M059J (cell line): ENCODE data around the gene RTBDN. TPM values are rescaled to one million over a fixed set of nuclear protein-coding genes. Genes with fewer than 3 reads are reported as not detected.
"Not testable (repeated sequence)": the region's sequence is repeated elsewhere in the genome, so short reads cannot be mapped to it uniquely, and the experiment has no call there.

Experiments
- DNase-seq: peaks from one replicate; pipeline ENCODE4 v3.0.0-alpha.2; 2012; ENCODE audit warnings: low read depth
- total RNA-seq: library from RNA; depleted of rRNA; stranded (reverse); fragments of >200 nt; shearing (Covaris generic); gene quantifications from 2 replicates; pipeline ENCODE4 v1.2.3, GENCODE V29; 2014

The RTBDN gene
- total RNA-seq, 1 experiment from 2014 or later: 0.52 TPM

GRCh38 chr19:12858041-12858928 lies 23.9 kb upstream of the RTBDN start:
- DNase-seq: no peak

GRCh38 chr19:12856653-12857052 lies 22.3 kb upstream of the RTBDN start:
- DNase-seq: no peak

- DNase-seq: peak; percentile 79
These were observed 13.1 kb upstream of the RTBDN start for GRCh38 chr19:12847159-12848139.

GRCh38 chr19:12846613-12847012 lies 12.2 kb upstream of the RTBDN start:
- DNase-seq: not testable (repeated sequence)

GRCh38 chr19:12843999-12844732 lies 9.8 kb upstream of the RTBDN start:
- no peak for DNase-seq

GRCh38 chr19:12843328-12843727 lies 8.9 kb upstream of the RTBDN start:
- no peak for DNase-seq

GRCh38 chr19:12842511-12842910 lies 8.1 kb upstream of the RTBDN start:
- no peak for DNase-seq

- DNase-seq: no peak
These were observed 6.7 kb upstream of the RTBDN start for GRCh38 chr19:12841094-12841493.

GRCh38 chr19:12840091-12841079 lies 6.0 kb upstream of the RTBDN start:
- DNase-seq: peak; percentile 56

GRCh38 chr19:12838886-12839756 lies 4.7 kb upstream of the RTBDN start:
- DNase-seq: no peak

GRCh38 chr19:12838182-12838885 lies 4.0 kb upstream of the RTBDN start, which contains the start of gene MAST1:
Gene MAST1, plus strand, starts transcription at chr19:12838515. Its CDS starts 58 bp downstream, at chr19:12838573.
- DNase-seq: no peak

GRCh38 chr19:12837225-12837624 lies 2.8 kb upstream of the RTBDN start:
- no peak for DNase-seq

- DNase-seq: no peak
These were observed 2.1 kb upstream of the RTBDN start for GRCh38 chr19:12836529-12836863.

- DNase-seq: peak; percentile 35
These were observed 788 bp upstream of the RTBDN start for GRCh38 chr19:12834976-12835757.

- no peak for DNase-seq
These were observed 427 bp downstream of the RTBDN start for GRCh38 chr19:12833738-12834565.

- no peak for DNase-seq
These were observed 1.0 kb downstream of the RTBDN start for GRCh38 chr19:12833418-12833737.

GRCh38 chr19:12828494-12828893 lies 5.9 kb downstream of the RTBDN start:
- peak; percentile 52 for DNase-seq
